Esophagus muscularis mucosa (tissue), 3 donors: ENCODE measurements around the gene ZNF652.

ENCODE experiments used
- POLR2A ChIP-seq: fragments of 450-650 bp; IDR thresholded peaks from one replicate; pipeline ENCODE4 v1.6.1; 2017; ENCODE audit warnings: antibody characterized with exemption, moderate library complexity, mild to moderate bottlenecking, low read depth
- TF ChIP-seq, protein P1 (sequence below), 3 experiments: fragments of 200-600 bp in 2 of 3; fragments of 450-650 bp in 1 of 3; sonication (generic) in 2 of 3; IDR thresholded peaks; one replicate each; pipeline ENCODE4 v1.5.1; 2017 to 2019; ENCODE audit warnings: antibody characterized with exemption in 3 of 3, mild to moderate bottlenecking in 2 of 3, moderate library complexity in 1 of 3

GRCh38 chr17:49351572-49352140 lies 10.4 kb downstream of the ZNF652 start:
- TF ChIP-seq, protein P1, sequence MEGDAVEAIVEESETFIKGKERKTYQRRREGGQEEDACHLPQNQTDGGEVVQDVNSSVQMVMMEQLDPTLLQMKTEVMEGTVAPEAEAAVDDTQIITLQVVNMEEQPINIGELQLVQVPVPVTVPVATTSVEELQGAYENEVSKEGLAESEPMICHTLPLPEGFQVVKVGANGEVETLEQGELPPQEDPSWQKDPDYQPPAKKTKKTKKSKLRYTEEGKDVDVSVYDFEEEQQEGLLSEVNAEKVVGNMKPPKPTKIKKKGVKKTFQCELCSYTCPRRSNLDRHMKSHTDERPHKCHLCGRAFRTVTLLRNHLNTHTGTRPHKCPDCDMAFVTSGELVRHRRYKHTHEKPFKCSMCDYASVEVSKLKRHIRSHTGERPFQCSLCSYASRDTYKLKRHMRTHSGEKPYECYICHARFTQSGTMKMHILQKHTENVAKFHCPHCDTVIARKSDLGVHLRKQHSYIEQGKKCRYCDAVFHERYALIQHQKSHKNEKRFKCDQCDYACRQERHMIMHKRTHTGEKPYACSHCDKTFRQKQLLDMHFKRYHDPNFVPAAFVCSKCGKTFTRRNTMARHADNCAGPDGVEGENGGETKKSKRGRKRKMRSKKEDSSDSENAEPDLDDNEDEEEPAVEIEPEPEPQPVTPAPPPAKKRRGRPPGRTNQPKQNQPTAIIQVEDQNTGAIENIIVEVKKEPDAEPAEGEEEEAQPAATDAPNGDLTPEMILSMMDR (IDR thresholded peaks at IDR 0.05): no peak
- TF ChIP-seq POLR2A: no peak
